Testis (tissue), 3 donors: Measurements from ENCODE around the gene GMCL2. TPM values are rescaled to one million over a fixed set of nuclear protein-coding genes. Genes with fewer than 3 reads are reported as not detected.

Experiments
- DNase-seq: peaks from one replicate; pipeline ENCODE4 v3.0.0-alpha.2; 2019
- H3K27ac ChIP-seq, 2 donors: fragments of 200-600 bp; sonication (generic); one replicate each; pipeline ENCODE4 v1.5.1; 2019
- H3K27me3 ChIP-seq: fragments of 200-600 bp; sonication (generic); one replicate; pipeline ENCODE4 v1.5.1; 2019
- H3K36me3 ChIP-seq: fragments of 200-600 bp; sonication (generic); one replicate; pipeline ENCODE4 v1.5.1; 2017; ENCODE audit warnings: low read depth; ENCODE audit errors: missing control alignments
- H3K4me1 ChIP-seq: fragments of 200-600 bp; sonication (generic); one replicate; pipeline ENCODE4 v1.5.1; 2019
- H3K4me3 ChIP-seq, 2 donors: fragments of 200-600 bp; sonication (generic); one replicate each; pipeline ENCODE4 v1.5.1; 2017 to 2019
- H3K9me3 ChIP-seq: fragments of 200-600 bp; sonication (generic); one replicate; pipeline ENCODE4 v1.5.1; 2017
- POLR2A ChIP-seq: fragments of 450-650 bp; IDR thresholded peaks from one replicate; pipeline ENCODE4 v1.6.1; 2017; ENCODE audit warnings: antibody characterized with exemption, mild to moderate bottlenecking, moderate library complexity
- WGBS, 2 donors: methylation state at CpG; one replicate each; pipeline ENCODE4 v1.1.5; 2018; 5-methylcytosine and 5-hydroxymethylcytosine counted together
- intact Hi-C: fragments of 100-400 bp; cut with DNase I; formaldehyde crosslinking; loops from one replicate; pipeline ENCODE4 v1.15.1; 2023; ENCODE audit warnings: low total_unique reads
- polyA plus RNA-seq: library from polyadenylated mRNA; stranded (reverse); fragments of 350-450 nt; fragmentation: Illumina TruSeq; extraction: RNeasy Lipid Tissue Mini Kit (QIAGEN cat#74804); gene quantifications from one replicate; pipeline ENCODE4 v1.2.3, GENCODE V29; 2014; ENCODE audit warnings: low read depth, low replicate concordance; ENCODE audit not compliant: insufficient read depth
- total RNA-seq, 2 donors: library from RNA; depleted of rRNA; stranded (reverse); fragments of >200 nt; gene quantifications; one replicate each; pipeline ENCODE4 v1.2.3, GENCODE V29; 2016
- TF ChIP-seq, protein P1 (sequence below), 3 experiments: fragments of 450-650 bp in 2 of 3; fragments of 200-600 bp in 1 of 3; sonication (generic) in 1 of 3; IDR thresholded peaks; one replicate each; pipeline ENCODE4 v1.5.1; 2016 to 2019; ENCODE audit warnings: antibody characterized with exemption in 3 of 3, mild to moderate bottlenecking in 2 of 3, moderate library complexity in 1 of 3

The GMCL2 gene
- total and polyA plus RNA-seq, 3 donors from 2014 or later = 9.8 to 53.5 (median 11.0) TPM

DNA sequence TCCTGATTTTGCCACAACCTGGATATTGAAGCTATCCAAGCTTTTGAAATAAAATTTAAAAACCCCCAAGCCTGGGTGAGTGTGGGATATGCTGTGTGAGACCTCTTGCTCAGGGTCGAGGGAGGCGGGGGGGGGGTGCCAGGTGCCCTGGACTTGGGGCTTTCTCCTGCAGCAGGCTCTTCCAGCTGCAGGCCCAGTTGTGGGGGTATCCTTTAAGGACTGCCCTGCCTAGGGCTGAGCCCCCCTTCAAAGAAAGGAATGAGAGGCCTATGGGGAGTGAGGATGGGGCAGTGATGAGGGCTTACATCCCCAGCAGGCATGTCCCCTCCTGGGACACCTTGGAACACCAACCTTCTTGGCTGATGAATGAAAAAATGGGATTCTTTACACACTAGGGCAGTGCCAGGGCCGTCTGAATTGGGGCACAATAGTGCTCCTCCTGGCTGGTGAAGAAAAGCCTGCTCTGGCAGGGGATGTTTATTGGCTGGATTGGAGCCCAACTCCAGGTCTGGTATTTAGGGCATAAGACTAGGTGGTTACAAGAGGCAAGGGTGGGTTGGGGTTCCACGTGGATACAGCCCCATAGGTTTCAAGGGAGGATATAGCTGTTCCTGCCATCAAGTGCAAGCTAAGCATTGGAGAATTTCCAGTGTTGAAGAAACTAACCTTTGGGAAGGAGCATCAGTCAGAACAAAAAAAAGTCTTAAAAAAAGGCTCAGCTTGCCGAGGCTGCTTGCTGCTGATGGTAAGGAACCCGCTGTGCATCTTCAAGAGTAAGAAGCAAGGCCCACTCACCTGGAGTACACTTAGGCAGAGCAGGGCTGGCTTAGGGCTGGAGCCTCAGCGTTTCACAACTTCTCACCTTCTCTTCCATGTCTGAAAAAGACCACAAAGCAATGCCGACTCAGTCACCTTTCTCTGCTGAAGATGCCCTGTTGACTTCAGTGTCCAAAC lies 24.2 kb upstream of the GMCL2 start:
- TF ChIP-seq, protein P1, sequence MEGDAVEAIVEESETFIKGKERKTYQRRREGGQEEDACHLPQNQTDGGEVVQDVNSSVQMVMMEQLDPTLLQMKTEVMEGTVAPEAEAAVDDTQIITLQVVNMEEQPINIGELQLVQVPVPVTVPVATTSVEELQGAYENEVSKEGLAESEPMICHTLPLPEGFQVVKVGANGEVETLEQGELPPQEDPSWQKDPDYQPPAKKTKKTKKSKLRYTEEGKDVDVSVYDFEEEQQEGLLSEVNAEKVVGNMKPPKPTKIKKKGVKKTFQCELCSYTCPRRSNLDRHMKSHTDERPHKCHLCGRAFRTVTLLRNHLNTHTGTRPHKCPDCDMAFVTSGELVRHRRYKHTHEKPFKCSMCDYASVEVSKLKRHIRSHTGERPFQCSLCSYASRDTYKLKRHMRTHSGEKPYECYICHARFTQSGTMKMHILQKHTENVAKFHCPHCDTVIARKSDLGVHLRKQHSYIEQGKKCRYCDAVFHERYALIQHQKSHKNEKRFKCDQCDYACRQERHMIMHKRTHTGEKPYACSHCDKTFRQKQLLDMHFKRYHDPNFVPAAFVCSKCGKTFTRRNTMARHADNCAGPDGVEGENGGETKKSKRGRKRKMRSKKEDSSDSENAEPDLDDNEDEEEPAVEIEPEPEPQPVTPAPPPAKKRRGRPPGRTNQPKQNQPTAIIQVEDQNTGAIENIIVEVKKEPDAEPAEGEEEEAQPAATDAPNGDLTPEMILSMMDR (IDR thresholded peaks at IDR 0.05) = no peak
- TF ChIP-seq POLR2A = no peak
- Histone ChIP-seq H3K27me3 (no peaks in the 10 kb centered on the region), H3K4me1 (peaks cover 17% of the 10 kb centered on the region), H3K4me3 (no peak overlapping the region), H3K36me3 (no peaks in the 10 kb centered on the region), H3K27ac (no peak overlapping the region), H3K9me3 (no peaks in the 10 kb centered on the region)
- intact Hi-C loops = no loop called here
- DNase-seq = no peak
- WGBS, 2 donors = 73 to 75% methylated on average over 8 of the region's 8 CpGs

DNA sequence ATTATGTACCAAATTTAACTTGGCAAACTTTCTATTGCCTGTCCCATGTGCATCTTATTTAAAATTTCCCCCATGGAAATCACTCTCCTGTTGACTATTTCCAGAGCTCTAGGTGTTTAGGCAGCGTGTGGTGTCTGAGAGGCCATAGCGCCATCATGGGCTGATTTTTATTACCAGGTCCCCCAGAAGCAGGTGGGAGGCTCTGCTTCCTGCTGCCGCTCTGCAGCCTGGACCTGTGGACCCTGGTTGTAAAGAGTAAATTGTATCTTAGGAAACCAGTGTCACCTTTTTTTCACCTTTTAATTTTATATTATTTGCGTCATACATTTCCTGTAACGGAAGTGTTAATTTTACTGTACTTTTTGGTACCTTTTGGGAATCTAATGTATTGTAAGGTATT lies 23.5 kb upstream of the GMCL2 start:
- Histone ChIP-seq H3K4me1 (peaks cover 24% of the 10 kb centered on the region), H3K27ac (no peak overlapping the region), H3K27me3 (no peaks in the 10 kb centered on the region), H3K9me3 (no peaks in the 10 kb centered on the region), H3K36me3 (no peaks in the 10 kb centered on the region), H3K4me3 (no peak overlapping the region)
- intact Hi-C loops = no loop called here
- TF ChIP-seq POLR2A = no peak
- TF ChIP-seq, protein P1 (IDR thresholded peaks at IDR 0.05) = no peak
- no peak for DNase-seq
- 94 to 96% methylated on average over 5 of the region's 5 CpGs for WGBS, 2 donors

DNA sequence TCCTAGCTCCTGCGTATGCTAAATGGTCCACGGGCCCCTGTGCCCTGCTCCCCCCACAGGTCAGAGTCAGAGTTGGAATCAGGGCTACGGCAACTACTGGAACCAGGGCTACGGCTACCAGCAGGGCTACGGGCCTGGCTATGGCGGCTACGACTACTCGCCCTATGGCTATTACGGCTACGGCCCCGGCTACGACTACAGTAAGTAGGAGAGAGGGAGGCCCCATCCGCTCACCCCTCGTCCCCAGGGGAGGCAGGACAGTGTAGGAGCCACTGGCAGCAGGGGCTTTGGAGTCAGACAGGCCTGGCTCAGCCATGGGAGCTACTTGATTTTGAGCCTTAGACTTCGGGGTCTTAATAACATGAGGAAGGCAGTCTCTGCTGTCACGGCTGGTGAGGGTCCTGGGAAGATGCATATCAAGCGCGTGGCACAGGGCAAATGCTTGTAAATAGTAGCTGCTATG lies 22.9 kb upstream of the GMCL2 start:
- intact Hi-C loops = no loop called here
- no peaks in the 10 kb centered on the region for H3K27me3 ChIP-seq
- 92 to 93% methylated on average over 7 to 18 of the region's 18 CpGs for WGBS, 2 donors
- H3K4me3 ChIP-seq = no peak overlapping the region
- no peak overlapping the region for H3K27ac ChIP-seq
- peaks cover 27% of the 10 kb centered on the region for H3K4me1 ChIP-seq
- H3K36me3 ChIP-seq = no peaks in the 10 kb centered on the region
- no peaks in the 10 kb centered on the region for H3K9me3 ChIP-seq
- no peak for TF ChIP-seq POLR2A
- TF ChIP-seq, protein P1 (IDR thresholded peaks at IDR 0.05) = no peak
- no peak for DNase-seq

GRCh38 chr5:178209334-178210072 lies 22.3 kb upstream of the GMCL2 start:
- no peak overlapping the region for H3K27ac ChIP-seq
- DNase-seq = no peak
- peaks cover 27% of the 10 kb centered on the region for H3K4me1 ChIP-seq
- H3K36me3 ChIP-seq = no peaks in the 10 kb centered on the region
- TF ChIP-seq POLR2A = no peak
- TF ChIP-seq, protein P1 (IDR thresholded peaks at IDR 0.05) = no peak
- no peaks in the 10 kb centered on the region for H3K27me3 ChIP-seq
- H3K9me3 ChIP-seq = no peaks in the 10 kb centered on the region
- intact Hi-C loops = no loop called here
- 87 to 88% methylated on average over 8 of the region's 8 CpGs for WGBS, 2 donors
- no peak overlapping the region for H3K4me3 ChIP-seq
